ENCODE results near the gene CXCL8. TPM values are rescaled to one million over a fixed set of nuclear protein-coding genes. Genes with fewer than 3 reads are reported as not detected.

The CXCL8 gene
- total RNA-seq, 4 donors from 2014 or later: 1.4 to 3.8 (median 2.7) TPM

DNA sequence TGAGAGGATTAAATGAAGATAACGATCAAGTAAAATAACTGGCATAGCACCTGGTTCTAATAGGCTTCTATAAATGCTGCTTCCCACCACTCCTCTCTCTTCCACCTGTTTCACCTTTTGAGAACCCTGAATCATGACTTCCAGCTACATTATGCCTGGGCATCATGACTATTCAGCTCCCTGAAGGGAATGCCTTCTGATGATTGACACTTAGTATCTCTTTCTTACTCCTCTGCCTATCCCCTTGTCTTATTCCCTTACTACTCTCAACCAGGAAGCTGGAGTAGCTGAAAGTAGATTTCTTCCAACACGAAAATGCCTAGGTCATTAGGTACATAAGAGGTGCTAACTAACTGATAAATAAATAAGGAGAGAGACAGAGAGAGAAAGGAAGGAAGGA, 24.7 kb upstream of the CXCL8 start:
- Histone ChIP-seq H3K27ac (no peak overlapping the region), H3K27me3 (no peaks in the 10 kb centered on the region), H3K36me3 (no peaks in the 10 kb centered on the region), H3K4me1 (peaks cover 5 to 20% of the 10 kb centered on the region in 2 donors), H3K4me3 (replicated peaks in 1 of 3) (no peak overlapping the region), H3K9me3 (no peaks in the 10 kb centered on the region)
- no peak for TF ChIP-seq POLR2A (IDR thresholded peaks at IDR 0.05)
- no peak for TF ChIP-seq CTCF (IDR thresholded peaks at IDR 0.05)
- intact Hi-C loops (cut with DNase I): no loop called here
- no peak for DNase-seq
- 78 to 81% methylated on average over 2 of the region's 2 CpGs for WGBS, 2 donors

DNA sequence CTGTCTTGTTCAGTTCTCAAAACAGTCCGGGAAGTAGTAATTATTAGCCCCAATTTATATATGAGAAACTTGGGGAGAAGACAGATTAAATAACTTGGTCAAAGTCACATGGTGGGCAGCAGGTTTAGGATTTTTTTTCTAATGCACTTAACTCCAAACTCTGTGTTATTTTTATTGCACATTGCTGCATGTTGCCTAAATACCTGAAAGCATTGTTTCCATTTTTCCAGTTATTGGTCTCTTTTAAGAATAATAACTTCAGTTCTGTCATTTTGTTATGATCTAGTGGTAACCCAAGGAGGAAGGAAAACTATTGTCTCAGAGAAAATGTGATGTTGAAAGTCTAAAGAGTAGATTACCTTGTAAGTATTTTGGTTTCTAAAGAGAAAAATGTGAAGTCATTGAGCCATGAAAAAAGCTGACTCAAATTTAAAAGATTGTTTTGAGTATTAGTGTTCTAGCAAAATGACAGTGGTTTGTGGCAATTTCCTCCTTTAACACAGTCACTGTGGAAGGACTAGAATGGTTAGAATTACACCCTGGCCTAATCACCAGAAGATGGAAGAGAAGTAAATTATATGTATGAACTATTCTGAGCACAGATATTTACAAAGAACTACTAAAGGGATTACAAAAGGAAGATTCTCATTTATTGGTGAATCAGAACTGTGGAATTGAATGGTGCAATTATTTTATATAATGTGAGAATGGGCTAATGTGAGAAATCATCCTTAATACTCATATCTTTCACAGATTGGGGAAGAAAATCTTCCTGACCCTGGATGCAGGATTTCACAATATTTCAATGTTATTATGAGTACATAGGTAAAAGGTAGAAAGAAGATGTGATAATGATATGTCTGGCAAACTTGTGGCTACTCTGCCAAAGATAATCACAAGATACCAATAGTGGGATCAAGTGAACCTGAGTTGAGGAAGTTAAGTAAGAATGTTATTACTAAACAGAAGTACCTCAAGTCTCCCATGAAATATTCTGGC, 21.7 kb upstream of the CXCL8 start:
- TF ChIP-seq CTCF (IDR thresholded peaks at IDR 0.05): no peak
- TF ChIP-seq POLR2A (IDR thresholded peaks at IDR 0.05): no peak
- no peaks in the 10 kb centered on the region for H3K27me3 ChIP-seq
- 77 to 90% methylated on average over 1 of the region's 1 CpG for WGBS, 2 donors
- DNase-seq: no peak
- intact Hi-C loops (cut with DNase I): no loop called here
- no peaks in the 10 kb centered on the region for H3K36me3 ChIP-seq
- peak overlapping the region in 2 of 3 donors; percentile 9 to 19 for H3K27ac ChIP-seq
- peaks cover 5 to 20% of the 10 kb centered on the region in 2 donors for H3K4me1 ChIP-seq
- no peak overlapping the region for H3K4me3 ChIP-seq (replicated peaks in 1 of 3)
- no peaks in the 10 kb centered on the region for H3K9me3 ChIP-seq

DNA sequence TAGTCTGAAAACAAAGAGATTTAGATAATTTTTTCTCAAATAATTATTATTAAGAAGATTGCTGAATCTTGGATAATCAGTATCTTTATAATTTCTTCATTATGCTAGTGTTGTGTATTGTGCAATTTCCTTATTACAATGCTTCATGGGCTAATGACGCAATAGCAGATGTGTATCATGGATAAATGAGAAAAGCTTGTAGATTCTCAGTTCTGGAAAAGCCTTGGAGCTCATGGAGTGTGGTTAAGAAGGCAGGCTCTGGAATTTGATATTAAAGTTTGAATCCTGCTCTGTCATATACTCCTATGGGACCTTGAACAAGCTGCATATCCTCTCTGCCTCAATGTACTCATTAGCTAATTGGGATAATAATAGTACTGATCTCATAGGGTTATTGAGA, 18.9 kb upstream of the CXCL8 start:
- Histone ChIP-seq H3K36me3 (no peaks in the 10 kb centered on the region), H3K4me3 (replicated peaks in 1 of 3) (no peak overlapping the region), H3K27me3 (no peaks in the 10 kb centered on the region), H3K27ac (no peak overlapping the region), H3K9me3 (no peaks in the 10 kb centered on the region), H3K4me1 (peaks cover 18 to 29% of the 10 kb centered on the region in 2 donors)
- no peak for DNase-seq
- WGBS, 2 donors: 84 to 85% methylated on average over 1 of the region's 1 CpG
- intact Hi-C loops (cut with DNase I): no loop called here
- TF ChIP-seq POLR2A (IDR thresholded peaks at IDR 0.05): no peak

GRCh38 chr4:73721909-73722308, 18.5 kb upstream of the CXCL8 start:
- WGBS, 2 donors: 65 to 90% methylated on average over 1 of the region's 1 CpG
- Histone ChIP-seq H3K36me3 (no peaks in the 10 kb centered on the region), H3K4me3 (replicated peaks in 1 of 3) (no peak overlapping the region), H3K27me3 (no peaks in the 10 kb centered on the region), H3K9me3 (no peaks in the 10 kb centered on the region), H3K4me1 (peaks cover 23 to 33% of the 10 kb centered on the region in 2 donors), H3K27ac (no peak overlapping the region)
- DNase-seq: no peak
- intact Hi-C loops (cut with DNase I): no loop called here
- TF ChIP-seq POLR2A (IDR thresholded peaks at IDR 0.05) (no peak), CTCF (IDR thresholded peaks at IDR 0.05) (no peak)

- no peak for DNase-seq
- Histone ChIP-seq H3K4me1 (peaks cover 27 to 30% of the 10 kb centered on the region in 2 donors), H3K4me3 (replicated peaks in 1 of 3) (no peak overlapping the region), H3K27me3 (no peaks in the 10 kb centered on the region), H3K36me3 (no peaks in the 10 kb centered on the region), H3K27ac (no peak overlapping the region), H3K9me3 (no peaks in the 10 kb centered on the region)
- no peak for TF ChIP-seq POLR2A (IDR thresholded peaks at IDR 0.05)
- no peak for TF ChIP-seq CTCF (IDR thresholded peaks at IDR 0.05)
- WGBS, 2 donors: 93 to 95% methylated on average over 4 of the region's 4 CpGs
- intact Hi-C loops (cut with DNase I): no loop called here
These were observed 17.3 kb upstream of the CXCL8 start for GRCh38 chr4:73723023-73723422.
